Neural progenitor cell (in vitro differentiated cells): ENCODE results near the gene ARHGAP24. TPM values are rescaled to one million over a fixed set of nuclear protein-coding genes. Genes with fewer than 3 reads are reported as not detected.

Source experiments
- DNase-seq: peaks from one replicate; pipeline ENCODE4 v3.0.0-alpha.2; 2016; ENCODE audit warnings: low spot score
- H2AFZ ChIP-seq: fragments of 200-600 bp; sonication (generic); replicated peaks from 2 replicates; pipeline ENCODE4 v1.6.1; 2016; ENCODE audit warnings: antibody characterized with exemption
- H3F3A ChIP-seq: fragments of 200-600 bp; sonication (generic); 2 replicates; pipeline ENCODE4 v1.6.1; 2016; ENCODE audit warnings: antibody characterized with exemption, low read depth
- H3K27ac ChIP-seq: fragments of 200-600 bp; sonication (generic); 2 replicates; pipeline ENCODE4 v1.5.1; 2016; ENCODE audit warnings: mild to moderate bottlenecking
- H3K27me3 ChIP-seq: fragments of 200-600 bp; sonication (generic); 2 replicates; pipeline ENCODE4 v1.6.1; 2016; ENCODE audit warnings: mild to moderate bottlenecking, moderate library complexity
- H3K36me3 ChIP-seq: fragments of 200-600 bp; sonication (generic); 2 replicates; pipeline ENCODE4 v1.5.1; 2016
- H3K4me1 ChIP-seq: fragments of 200-600 bp; sonication (generic); 2 replicates; pipeline ENCODE4 v1.6.1; 2016; ENCODE audit warnings: mixed run types
- H3K4me2 ChIP-seq: fragments of 200-600 bp; sonication (generic); 2 replicates; pipeline ENCODE4 v1.6.1; 2016
- H3K4me3 ChIP-seq: fragments of 200-600 bp; sonication (generic); 2 replicates; pipeline ENCODE4 v1.5.1; 2016
- H3K79me2 ChIP-seq: fragments of 200-600 bp; sonication (generic); 2 replicates; pipeline ENCODE4 v1.6.1; 2016; ENCODE audit warnings: low read depth
- H3K9ac ChIP-seq: fragments of 200-600 bp; sonication (generic); 2 replicates; pipeline ENCODE4 v1.6.1; 2016
- H3K9me3 ChIP-seq: fragments of 200-600 bp; sonication (generic); 2 replicates; pipeline ENCODE4 v1.5.1; 2016; ENCODE audit warnings: low read depth
- H4K20me1 ChIP-seq: fragments of 200-600 bp; sonication (generic); 2 replicates; pipeline ENCODE4 v1.6.1; 2016; ENCODE audit warnings: low read depth
- H3K27ac Mint-ChIP-seq: 3 replicates; pipeline ENCODE4 v1.8.0; 2021; ENCODE audit warnings: mixed read lengths
- H3K27me3 Mint-ChIP-seq: 2 replicates; pipeline ENCODE4 v1.8.0; 2022; ENCODE audit warnings: low read depth, mild to moderate bottlenecking, inconsistent platforms, moderate library complexity, mixed read lengths; ENCODE audit not compliant: insufficient read depth
- H3K36me3 Mint-ChIP-seq: 3 replicates; pipeline ENCODE4 v1.8.0; 2021; ENCODE audit warnings: mixed read lengths
- H3K4me1 Mint-ChIP-seq: 3 replicates; pipeline ENCODE4 v1.8.0; 2021; ENCODE audit warnings: mixed read lengths
- H3K4me3 Mint-ChIP-seq: 3 replicates; pipeline ENCODE4 v1.8.0; 2021; ENCODE audit warnings: mild to moderate bottlenecking, moderate library complexity, mixed read lengths
- H3K9me3 Mint-ChIP-seq: 3 replicates; pipeline ENCODE4 v1.8.0; 2020; ENCODE audit warnings: mixed read lengths
- CTCF ChIP-seq: fragments of 200-600 bp; sonication (generic); IDR thresholded peaks from 2 replicates; pipeline ENCODE4 v1.5.1; 2017; ENCODE audit warnings: antibody characterized with exemption, mild to moderate bottlenecking
- EZH2 ChIP-seq: fragments of 200-600 bp; sonication (generic); IDR thresholded peaks from 2 replicates; pipeline ENCODE4 v1.6.1; 2017; ENCODE audit warnings: antibody characterized with exemption, mild to moderate bottlenecking, moderate library complexity
- EZH2phosphoT487 ChIP-seq: fragments of 200-600 bp; sonication (generic); IDR thresholded peaks from 2 replicates; pipeline ENCODE4 v1.6.1; 2017; ENCODE audit warnings: antibody characterized with exemption
- total RNA-seq: library from RNA; depleted of rRNA; stranded (reverse); fragments of >200 nt; gene quantifications from 2 replicates; pipeline ENCODE4 v1.2.3, GENCODE V29; 2015; ENCODE audit warnings: low replicate concordance

ARHGAP24 gene
- total RNA-seq, 1 donor from 2014 or later = 2.2 TPM

GRCh38 chr4:85548841-85549240 is 73.9 kb downstream of the ARHGAP24 start:
- H3K27me3 Mint-ChIP-seq = no peaks in the 10 kb centered on the region
- peaks cover 1% of the 10 kb centered on the region for H3K36me3 Mint-ChIP-seq
- Histone ChIP-seq H3K4me1 (no peaks in the 10 kb centered on the region), H3K79me2 (no peaks in the 10 kb centered on the region), H3K4me3 (no peak overlapping the region), H4K20me1 (no peaks in the 10 kb centered on the region), H3F3A (no peaks in the 10 kb centered on the region), H3K27me3 (no peaks in the 10 kb centered on the region), H3K36me3 (no peaks in the 10 kb centered on the region), H3K4me2 (no peak overlapping the region), H3K9ac (no peak overlapping the region), H2AFZ (no peak overlapping the region), H3K27ac (no peak overlapping the region), H3K9me3 (no peaks in the 10 kb centered on the region)
- no peak for DNase-seq
- no peaks in the 10 kb centered on the region for H3K4me1 Mint-ChIP-seq
- no peak for TF ChIP-seq EZH2
- TF ChIP-seq EZH2phosphoT487 = no peak
- no peak for TF ChIP-seq CTCF
- H3K9me3 Mint-ChIP-seq = peaks cover 17% of the 10 kb centered on the region
- H3K4me3 Mint-ChIP-seq = no peak overlapping the region
- H3K27ac Mint-ChIP-seq = no peak overlapping the region

GRCh38 chr4:85555206-85555605 is 80.3 kb downstream of the ARHGAP24 start:
- H3K4me3 Mint-ChIP-seq = no peak overlapping the region
- Histone ChIP-seq H3K9ac (no peak overlapping the region), H3K27ac (no peak overlapping the region), H3K79me2 (no peaks in the 10 kb centered on the region), H3K4me2 (no peak overlapping the region), H3K4me3 (no peak overlapping the region), H3K4me1 (no peaks in the 10 kb centered on the region), H3K36me3 (no peaks in the 10 kb centered on the region), H3F3A (no peaks in the 10 kb centered on the region), H2AFZ (no peak overlapping the region), H4K20me1 (no peaks in the 10 kb centered on the region), H3K9me3 (no peaks in the 10 kb centered on the region), H3K27me3 (no peaks in the 10 kb centered on the region)
- H3K27me3 Mint-ChIP-seq = peaks cover 2% of the 10 kb centered on the region
- H3K27ac Mint-ChIP-seq = no peak overlapping the region
- H3K36me3 Mint-ChIP-seq = peaks cover 1% of the 10 kb centered on the region
- H3K9me3 Mint-ChIP-seq = peaks cover 20% of the 10 kb centered on the region
- no peak for TF ChIP-seq CTCF
- no peak for TF ChIP-seq EZH2
- no peak for DNase-seq
- H3K4me1 Mint-ChIP-seq = no peaks in the 10 kb centered on the region

- Histone ChIP-seq H3K9ac (no peak overlapping the region), H4K20me1 (no peaks in the 10 kb centered on the region), H3K4me3 (no peak overlapping the region), H3K79me2 (no peaks in the 10 kb centered on the region), H3K4me1 (no peaks in the 10 kb centered on the region), H3K36me3 (no peaks in the 10 kb centered on the region), H3K27me3 (no peaks in the 10 kb centered on the region), H2AFZ (no peak overlapping the region), H3K4me2 (no peak overlapping the region), H3K9me3 (no peaks in the 10 kb centered on the region), H3F3A (no peaks in the 10 kb centered on the region), H3K27ac (no peak overlapping the region)
- Mint-ChIP-seq H3K27me3 (peaks cover 5% of the 10 kb centered on the region), H3K27ac (no peak overlapping the region), H3K9me3 (peaks cover 19% of the 10 kb centered on the region), H3K36me3 (peaks cover 1% of the 10 kb centered on the region), H3K4me3 (no peak overlapping the region), H3K4me1 (no peaks in the 10 kb centered on the region)
- TF ChIP-seq EZH2 = no peak
- TF ChIP-seq CTCF = no peak
- TF ChIP-seq EZH2phosphoT487 = no peak
- no peak for DNase-seq
These were observed 81.3 kb downstream of the ARHGAP24 start for GRCh38 chr4:85556283-85556682.
